Activated T-cell treated with anti-CD3 and anti-CD28 coated beads, Interleukin-2, amount 50 U/mL, for 72 hours (primary cell): ENCODE results near the gene OR9Q1. TPM values are rescaled to one million over a fixed set of nuclear protein-coding genes. Genes with fewer than 3 reads are reported as not detected.

Experiments used
- total RNA-seq, 2 donors: library from RNA; stranded (reverse); gene quantifications; one replicate each; pipeline ENCODE4 v1.2.3, GENCODE V29; 2022

OR9Q1 gene
- total RNA-seq, 2 donors from 2014 or later = not detected

Other genes with a start within 250 kb of the OR9Q1 start
- gene OR6Q1, start 7.1 kb downstream of the OR9Q1 start, total RNA-seq = not detected
- gene OR9I1, start 101.6 kb downstream of the OR9Q1 start, total RNA-seq = not detected
- not detected for gene OR9Q2, start 165.2 kb downstream of the OR9Q1 start, total RNA-seq
- not detected for gene OR1S2, start 180.3 kb downstream of the OR9Q1 start, total RNA-seq
- not detected for gene OR1S1, start 188.8 kb downstream of the OR9Q1 start, total RNA-seq
- not detected for gene OR10Q1, start 205.0 kb downstream of the OR9Q1 start, total RNA-seq
- gene OR10W1, start 244.4 kb downstream of the OR9Q1 start, total RNA-seq = not detected